ENCODE measurements around the gene RAB21.
"Not testable (repeated sequence)": the region's sequence is repeated elsewhere in the genome, so short reads cannot be mapped to it uniquely, and the experiment has no call there.

DNA sequence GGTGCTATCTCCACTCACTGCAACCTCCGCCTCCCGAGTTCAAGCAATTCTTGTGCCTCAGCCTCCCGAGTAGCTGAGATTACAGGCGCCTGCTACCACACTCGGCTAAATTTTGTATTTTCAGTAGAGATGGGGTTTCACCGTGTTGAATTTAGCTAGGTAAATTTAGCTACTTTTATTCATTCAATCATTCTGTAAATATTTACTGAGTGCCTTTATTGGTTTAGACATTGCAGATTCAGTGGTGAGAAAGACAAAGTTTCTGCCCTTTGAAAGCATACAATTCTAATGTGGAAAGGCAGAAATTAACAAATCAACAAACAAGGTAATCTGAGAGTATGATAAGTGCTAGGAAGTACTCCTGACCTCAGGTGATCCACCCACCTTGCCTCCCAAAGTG, 60.6 kb downstream of the RAB21 start:
- TF ChIP-seq CTCF (conservative IDR thresholded peaks at IDR 0.05; ENCODE audit: low read depth, low read length); MXI1 (IDR thresholded peaks at IDR 0.05; ENCODE audit: borderline replicate concordance, low read depth, low read length); POLR2A (IDR thresholded peaks at IDR 0.05; ENCODE audit: low read depth, low read length); FOS (IDR thresholded peaks at IDR 0.05; ENCODE audit: low read depth, low read length): not testable (repeated sequence)

All from IMR-90 (cell line).